ENCODE measurements around the gene AGAP1.

DNA sequence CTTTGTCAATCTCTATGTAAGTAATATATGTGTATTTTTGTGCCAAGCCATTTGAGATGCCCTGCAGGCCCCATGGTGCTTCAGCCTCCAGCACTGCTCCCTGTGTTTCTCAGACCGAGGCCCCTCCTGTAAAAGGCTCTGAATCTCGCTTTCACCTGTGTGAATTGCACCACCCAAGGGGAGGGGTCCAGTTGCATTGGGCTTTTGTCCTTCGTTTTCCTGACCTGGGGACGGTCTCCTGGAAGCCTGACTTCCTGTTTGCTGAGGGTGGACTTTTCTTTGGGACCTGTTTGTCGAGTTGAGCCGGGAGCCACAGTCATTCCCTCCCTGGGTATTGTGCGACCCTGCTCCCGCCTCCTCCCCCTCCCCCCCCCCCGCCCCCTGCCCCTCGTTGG lies 48.9 kb downstream of the AGAP1 start:
- TF ChIP-seq POLR2A (IDR thresholded peaks at IDR 0.05): no peak
- TF ChIP-seq, protein P1, sequence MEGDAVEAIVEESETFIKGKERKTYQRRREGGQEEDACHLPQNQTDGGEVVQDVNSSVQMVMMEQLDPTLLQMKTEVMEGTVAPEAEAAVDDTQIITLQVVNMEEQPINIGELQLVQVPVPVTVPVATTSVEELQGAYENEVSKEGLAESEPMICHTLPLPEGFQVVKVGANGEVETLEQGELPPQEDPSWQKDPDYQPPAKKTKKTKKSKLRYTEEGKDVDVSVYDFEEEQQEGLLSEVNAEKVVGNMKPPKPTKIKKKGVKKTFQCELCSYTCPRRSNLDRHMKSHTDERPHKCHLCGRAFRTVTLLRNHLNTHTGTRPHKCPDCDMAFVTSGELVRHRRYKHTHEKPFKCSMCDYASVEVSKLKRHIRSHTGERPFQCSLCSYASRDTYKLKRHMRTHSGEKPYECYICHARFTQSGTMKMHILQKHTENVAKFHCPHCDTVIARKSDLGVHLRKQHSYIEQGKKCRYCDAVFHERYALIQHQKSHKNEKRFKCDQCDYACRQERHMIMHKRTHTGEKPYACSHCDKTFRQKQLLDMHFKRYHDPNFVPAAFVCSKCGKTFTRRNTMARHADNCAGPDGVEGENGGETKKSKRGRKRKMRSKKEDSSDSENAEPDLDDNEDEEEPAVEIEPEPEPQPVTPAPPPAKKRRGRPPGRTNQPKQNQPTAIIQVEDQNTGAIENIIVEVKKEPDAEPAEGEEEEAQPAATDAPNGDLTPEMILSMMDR (IDR thresholded peaks at IDR 0.05): no peak
